Stimulated activated naive CD8-positive, alpha-beta T cell treated with anti-CD3 and anti-CD28 coated beads, Interleukin-15, amount 100 ng/mL, for 72 hours (primary cell): ENCODE measurements around the gene RAPH1.
"Not testable (repeated sequence)": the region's sequence is repeated elsewhere in the genome, so short reads cannot be mapped to it uniquely, and the experiment has no call there.

Experiments
- ATAC-seq: fragments of 150-1000 bp; cut with Tn5 transposase; 2 replicates; pipeline ENCODE4 v1.10.0; 2021; ENCODE audit warnings: mild to moderate bottlenecking, moderate library complexity
- DNase-seq, 2 donors: peaks; one replicate each; pipeline ENCODE4 v3.0.0; 2021 to 2022
- H3K27ac Mint-ChIP-seq, 2 donors: one replicate each; pipeline ENCODE4 v1.8.0; 2022; ENCODE audit warnings: mild to moderate bottlenecking in 2 of 2, mixed read lengths in 2 of 2, moderate library complexity in 2 of 2
- H3K27me3 Mint-ChIP-seq: one replicate; pipeline ENCODE4 v1.8.0; 2022; ENCODE audit warnings: mixed read lengths
- H3K4me1 Mint-ChIP-seq: one replicate; pipeline ENCODE4 v1.8.0; 2022; ENCODE audit warnings: mild to moderate bottlenecking, mixed read lengths
- H3K4me3 Mint-ChIP-seq, 2 donors: one replicate each; pipeline ENCODE4 v1.8.0; 2022; ENCODE audit warnings: mild to moderate bottlenecking in 2 of 2, mixed read lengths in 2 of 2, moderate library complexity in 1 of 2
- H3K9me3 Mint-ChIP-seq, 2 donors: one replicate each; pipeline ENCODE4 v1.8.0; 2022; ENCODE audit warnings: mixed read lengths in 2 of 2

The RAPH1 gene

GRCh38 chr2:203559641-203560040, 24.5 kb upstream of the RAPH1 start:
- Mint-ChIP-seq H3K27ac (no peak overlapping the region), H3K9me3 (no peaks in the 10 kb centered on the region), H3K4me3 (no peak overlapping the region), H3K27me3 (no peaks in the 10 kb centered on the region), H3K4me1 (no peaks in the 10 kb centered on the region)
- ATAC-seq = no peak
- no peak for DNase-seq

GRCh38 chr2:203553784-203554183, 18.7 kb upstream of the RAPH1 start:
- no peak overlapping the region for H3K27ac Mint-ChIP-seq
- ATAC-seq = no peak

GRCh38 chr2:203551778-203552177, 16.7 kb upstream of the RAPH1 start:
- Mint-ChIP-seq H3K9me3 (no peaks in the 10 kb centered on the region), H3K27ac (no peak overlapping the region), H3K4me1 (peaks cover 22% of the 10 kb centered on the region), H3K27me3 (peaks cover 8% of the 10 kb centered on the region), H3K4me3 (no peak overlapping the region)
- ATAC-seq (no peak), DNase-seq (no peak)

More at GRCh38 chr2:203553784-203554183, 18.7 kb upstream of the RAPH1 start:
- Mint-ChIP-seq H3K9me3 (no peaks in the 10 kb centered on the region), H3K4me3 (no peak overlapping the region), H3K4me1 (peaks cover 7% of the 10 kb centered on the region), H3K27me3 (peaks cover 8% of the 10 kb centered on the region)
- DNase-seq = no peak

- peaks cover 8% of the 10 kb centered on the region for H3K27me3 Mint-ChIP-seq
- H3K4me3 Mint-ChIP-seq = no peak overlapping the region
- DNase-seq (no peak), ATAC-seq (no peak)
- H3K4me1 Mint-ChIP-seq = peaks cover 22% of the 10 kb centered on the region
- no peak overlapping the region for H3K27ac Mint-ChIP-seq
- no peaks in the 10 kb centered on the region for H3K9me3 Mint-ChIP-seq
These were observed 15.2 kb upstream of the RAPH1 start for GRCh38 chr2:203550266-203550665.

- ATAC-seq (no peak), DNase-seq (no peak)
- peaks cover 8% of the 10 kb centered on the region for H3K27me3 Mint-ChIP-seq
- H3K9me3 Mint-ChIP-seq = no peaks in the 10 kb centered on the region
- H3K4me1 Mint-ChIP-seq = peaks cover 22% of the 10 kb centered on the region
- no peak overlapping the region for H3K27ac Mint-ChIP-seq
- no peak overlapping the region for H3K4me3 Mint-ChIP-seq
These were observed 14.3 kb upstream of the RAPH1 start for GRCh38 chr2:203549406-203549805.

GRCh38 chr2:203548887-203549286, 13.8 kb upstream of the RAPH1 start:
- Mint-ChIP-seq H3K4me1 (peaks cover 22% of the 10 kb centered on the region), H3K9me3 (no peaks in the 10 kb centered on the region), H3K4me3 (no peak overlapping the region), H3K27me3 (peaks cover 8% of the 10 kb centered on the region), H3K27ac (no peak overlapping the region)
- no peak for ATAC-seq
- no peak for DNase-seq

GRCh38 chr2:203547356-203547755, 12.3 kb upstream of the RAPH1 start:
- Mint-ChIP-seq H3K27me3 (peaks cover 8% of the 10 kb centered on the region), H3K27ac (no peak overlapping the region)
- peak; percentile 77 for ATAC-seq

GRCh38 chr2:203544402-203544801, 9.3 kb upstream of the RAPH1 start:
- Mint-ChIP-seq H3K4me1 (peaks cover 18% of the 10 kb centered on the region), H3K27ac (no peak overlapping the region), H3K4me3 (no peak overlapping the region), H3K27me3 (peaks cover 2% of the 10 kb centered on the region), H3K9me3 (no peaks in the 10 kb centered on the region)
- DNase-seq (no peak), ATAC-seq (no peak)

More at GRCh38 chr2:203547356-203547755, 12.3 kb upstream of the RAPH1 start:
- no peak for DNase-seq
- Mint-ChIP-seq H3K9me3 (no peaks in the 10 kb centered on the region), H3K4me1 (peaks cover 22% of the 10 kb centered on the region), H3K4me3 (no peak overlapping the region)

- no peak overlapping the region for H3K27ac Mint-ChIP-seq
- no peak for ATAC-seq
- no peaks in the 10 kb centered on the region for H3K27me3 Mint-ChIP-seq
- H3K9me3 Mint-ChIP-seq = peaks cover under 1 to 1% of the 10 kb centered on the region in 2 donors
- no peak for DNase-seq
- H3K4me1 Mint-ChIP-seq = peaks cover 16% of the 10 kb centered on the region
- H3K4me3 Mint-ChIP-seq = no peak overlapping the region
These were observed 8.8 kb upstream of the RAPH1 start for GRCh38 chr2:203543898-203544328.

GRCh38 chr2:203540598-203540997, 5.5 kb upstream of the RAPH1 start:
- H3K27ac Mint-ChIP-seq, H3K4me3 Mint-ChIP-seq, H3K4me1 Mint-ChIP-seq, DNase-seq, ATAC-seq: not testable (repeated sequence)
- Mint-ChIP-seq H3K9me3 (peaks cover 17 to 19% of the 10 kb centered on the region in 2 donors), H3K27me3 (peaks cover 13% of the 10 kb centered on the region)

GRCh38 chr2:203538237-203538636, 3.1 kb upstream of the RAPH1 start:
- not testable (repeated sequence) for DNase-seq, H3K4me3 Mint-ChIP-seq, ATAC-seq, H3K27ac Mint-ChIP-seq
- Mint-ChIP-seq H3K4me1 (peaks cover 20% of the 10 kb centered on the region), H3K27me3 (peaks cover 28% of the 10 kb centered on the region), H3K9me3 (peaks cover 17 to 19% of the 10 kb centered on the region in 2 donors)

GRCh38 chr2:203536586-203536951, 1.5 kb upstream of the RAPH1 start:
- Mint-ChIP-seq H3K27me3 (peaks cover 44% of the 10 kb centered on the region), H3K4me1 (peaks cover 25% of the 10 kb centered on the region), H3K9me3 (peaks cover 17 to 19% of the 10 kb centered on the region in 2 donors)
- ATAC-seq, H3K4me3 Mint-ChIP-seq, DNase-seq, H3K27ac Mint-ChIP-seq: not testable (repeated sequence)

- peak overlapping the region; percentile 75 to 91 for H3K4me3 Mint-ChIP-seq
- DNase-seq (no peak), ATAC-seq (no peak)
- peaks cover 50% of the 10 kb centered on the region for H3K27me3 Mint-ChIP-seq
- peaks cover 25% of the 10 kb centered on the region for H3K4me1 Mint-ChIP-seq
- peaks cover 17 to 19% of the 10 kb centered on the region in 2 donors for H3K9me3 Mint-ChIP-seq
- H3K27ac Mint-ChIP-seq = peak overlapping the region in 1 of 2 donors; percentile 72
These were observed 884 bp upstream of the RAPH1 start for GRCh38 chr2:203535784-203536585.

GRCh38 chr2:203534621-203535077, 452 bp downstream of the RAPH1 start:
- H3K27me3 Mint-ChIP-seq = peaks cover 63% of the 10 kb centered on the region

GRCh38 chr2:203533676-203534591, 1.2 kb downstream of the RAPH1 start:
- Mint-ChIP-seq H3K9me3 (peaks cover 15 to 18% of the 10 kb centered on the region in 2 donors), H3K4me1 (peaks cover 25% of the 10 kb centered on the region), H3K27me3 (peaks cover 66% of the 10 kb centered on the region), H3K27ac (peak overlapping the region in 1 of 2 donors; percentile 2), H3K4me3 (peak overlapping the region; percentile 74 to 84)
- ATAC-seq (peak; percentile 71), DNase-seq (peak in 1 of 2 donors; percentile 21)

More at GRCh38 chr2:203534621-203535077, 452 bp downstream of the RAPH1 start:
- Mint-ChIP-seq H3K9me3 (peaks cover 17 to 19% of the 10 kb centered on the region in 2 donors), H3K27ac (peak overlapping the region in 1 of 2 donors; percentile 81), H3K4me3 (peak overlapping the region; percentile 74 to 84), H3K4me1 (peaks cover 25% of the 10 kb centered on the region)
- DNase-seq (peak; percentile 46 to 53), ATAC-seq (peak; percentile 66)
